GM21786 (cell line): ENCODE measurements around the gene HAGH.

Experiments
- ATAC-seq: cut with Tn5 transposase; IDR thresholded peaks from one replicate; pipeline ENCODE4 v1.9.1; 2021; ENCODE audit not compliant: unreplicated experiment

The HAGH gene

DNA sequence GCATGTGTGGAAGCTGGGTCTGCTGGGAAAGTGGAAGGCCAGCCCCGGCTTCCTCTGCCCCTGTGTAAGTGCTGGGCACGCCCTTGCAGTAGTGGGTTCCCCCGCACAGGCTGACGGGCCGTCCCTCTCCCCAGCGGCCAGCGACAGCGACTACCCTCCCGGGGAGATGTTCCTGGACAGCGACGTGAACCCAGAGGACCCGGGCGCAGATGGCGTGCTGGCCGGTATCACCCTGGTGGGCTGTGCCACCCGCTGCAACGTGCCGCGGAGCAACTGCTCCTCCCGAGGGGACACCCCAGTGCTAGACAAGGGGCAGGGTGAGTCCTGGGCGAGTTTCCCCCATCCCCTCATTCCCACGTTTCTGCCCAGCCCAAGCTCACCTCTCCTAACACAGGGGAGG is 60.8 kb downstream of the HAGH start:
- ATAC-seq: no peak

DNA sequence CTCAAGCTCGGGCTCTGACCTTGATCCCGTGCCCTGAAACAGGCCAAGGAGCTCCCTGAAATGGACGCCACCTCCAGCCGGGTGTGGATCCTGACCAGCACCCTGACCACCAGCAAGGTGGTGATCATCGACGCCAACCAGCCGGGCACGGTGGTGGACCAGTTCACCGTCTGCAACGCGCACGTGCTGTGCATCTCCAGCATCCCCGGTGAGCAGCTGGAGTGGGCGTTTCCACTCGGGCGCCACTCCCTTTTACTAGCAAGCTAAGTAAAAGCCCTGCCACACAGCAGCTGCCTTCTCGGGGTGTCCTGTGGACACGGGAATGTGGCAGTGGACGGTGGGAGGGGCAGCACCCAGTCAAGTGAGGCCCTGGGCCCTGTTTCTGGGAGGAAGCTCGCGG is 61.7 kb downstream of the HAGH start:
- no peak for ATAC-seq

GRCh38 chr16:1763521-1764511 is 62.8 kb downstream of the HAGH start:
- no peak for ATAC-seq

- no peak for ATAC-seq
Observed at GRCh38 chr16:1762879-1763520, 63.6 kb downstream of the HAGH start.

GRCh38 chr16:1762196-1762878 is 64.3 kb downstream of the HAGH start:
- no peak for ATAC-seq

- no peak for ATAC-seq
Observed at GRCh38 chr16:1761751-1762150, 64.9 kb downstream of the HAGH start.

DNA sequence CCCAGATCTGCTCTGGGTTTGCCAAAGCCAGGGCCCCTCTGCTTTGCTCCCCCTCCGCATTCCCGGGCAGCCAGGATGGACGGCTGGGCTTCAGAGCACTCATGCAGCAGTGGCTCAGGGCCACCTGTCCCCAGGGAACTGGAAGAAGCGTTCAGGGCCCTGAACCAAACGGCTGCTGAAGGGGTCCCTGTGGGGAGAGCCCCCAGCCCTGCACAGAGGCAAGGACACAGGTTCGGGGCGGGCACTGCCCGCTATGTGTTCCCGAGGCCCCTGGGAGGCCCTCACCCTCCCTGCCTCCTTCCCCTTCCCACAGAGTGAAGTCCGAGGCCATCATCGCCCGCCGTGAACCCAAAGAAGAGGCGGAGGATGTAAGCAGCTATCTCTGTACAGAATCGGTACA is 65.7 kb downstream of the HAGH start:
- ATAC-seq: no peak

DNA sequence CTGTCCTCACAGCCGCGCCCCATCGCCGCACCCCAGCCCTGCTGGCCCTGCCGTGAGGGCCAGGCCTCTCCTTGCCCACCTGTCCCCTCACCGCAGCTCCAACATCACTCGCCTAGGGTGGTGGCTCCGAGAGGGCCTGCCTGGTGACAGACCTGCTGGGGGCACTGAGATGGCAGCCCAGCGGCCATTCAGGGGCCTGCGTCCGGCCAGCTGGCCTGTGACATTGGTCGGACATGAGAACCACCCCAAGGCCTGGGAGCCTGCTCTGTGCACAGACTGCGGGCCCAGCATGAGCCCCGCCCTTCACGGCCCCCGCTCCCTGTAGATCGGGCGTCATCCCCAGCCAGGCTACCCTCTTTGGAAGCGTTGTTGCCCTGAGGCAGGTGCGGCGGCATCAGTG is 67.1 kb downstream of the HAGH start:
- no peak for ATAC-seq

DNA sequence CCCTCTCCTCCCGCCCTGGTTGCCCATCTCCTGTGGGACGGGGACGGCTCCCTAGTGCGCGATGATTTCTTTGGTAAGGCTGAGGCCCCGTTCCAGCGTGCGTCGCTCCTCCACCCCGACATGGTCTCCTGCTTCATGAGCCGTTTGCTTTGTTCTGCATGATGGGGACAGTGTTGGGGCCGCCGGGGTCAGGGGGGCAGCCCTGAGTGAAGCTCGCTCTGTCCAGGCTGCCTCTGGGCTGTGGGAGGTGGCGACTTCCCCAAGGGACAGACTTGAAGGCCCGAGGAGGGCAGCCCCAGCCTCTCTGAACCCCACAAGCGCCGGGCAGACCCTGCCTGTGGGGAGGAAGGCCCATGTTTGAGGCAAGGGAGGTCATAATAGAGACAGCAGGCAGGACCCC is 67.7 kb downstream of the HAGH start:
- no peak for ATAC-seq

- ATAC-seq: no peak
Observed at GRCh38 chr16:1757714-1758461, 68.7 kb downstream of the HAGH start.
